ENCODE measurements around the gene GNRHR.

- no peak for TF ChIP-seq CTCF (conservative IDR thresholded peaks at IDR 0.05 in 1 of 2, IDR thresholded peaks at IDR 0.05 in 1 of 2; ENCODE audit: low read depth in 1 of 2, low read length in 2 of 2)
- no peak for TF ChIP-seq EZH2 (IDR thresholded peaks at IDR 0.05; ENCODE audit: low read length, missing control alignments)
These were observed 1.8 kb upstream of the GNRHR start for GRCh38 chr4:67755974-67756373.

All from fibroblast of lung (primary cell).